Muscle layer of duodenum (tissue), 2 donors: ENCODE results near the gene GBA2.
A peak's percentile ranks its signal among the peaks of the same experiment; 100 is the strongest.

ENCODE experiments used
- H3K27ac ChIP-seq: one replicate; pipeline ENCODE4 v1.7.0; 2013; ENCODE audit warnings: mild to moderate bottlenecking, low read length
- H3K27me3 ChIP-seq: one replicate; pipeline ENCODE4 v1.7.0; 2013; ENCODE audit warnings: low read depth, mild to moderate bottlenecking, control low read depth, low read length
- H3K36me3 ChIP-seq, 2 donors: one replicate each; pipeline ENCODE4 v1.7.0; 2013; ENCODE audit warnings: low read length in 2 of 2, control low read depth in 1 of 2, mild to moderate bottlenecking in 1 of 2; ENCODE audit not compliant: insufficient read depth in 2 of 2, control insufficient read depth in 1 of 2
- H3K4me1 ChIP-seq, 2 donors: one replicate each; pipeline ENCODE4 v1.7.0; 2013; ENCODE audit warnings: low read length in 2 of 2, mild to moderate bottlenecking in 2 of 2, control low read depth in 1 of 2, moderate library complexity in 1 of 2; ENCODE audit not compliant: insufficient read depth in 2 of 2, control insufficient read depth in 1 of 2
- H3K4me3 ChIP-seq, 2 donors: one replicate each; pipeline ENCODE4 v1.7.0; 2013; ENCODE audit warnings: low read length in 2 of 2, low read depth in 1 of 2, mild to moderate bottlenecking in 1 of 2
- H3K9me3 ChIP-seq, 2 donors: one replicate each; pipeline ENCODE4 v1.7.0; 2013; ENCODE audit warnings: low read length in 2 of 2, control low read depth in 1 of 2, mild to moderate bottlenecking in 1 of 2; ENCODE audit not compliant: control insufficient read depth in 1 of 2
- donor health status: healthy.

GBA2 gene

DNA sequence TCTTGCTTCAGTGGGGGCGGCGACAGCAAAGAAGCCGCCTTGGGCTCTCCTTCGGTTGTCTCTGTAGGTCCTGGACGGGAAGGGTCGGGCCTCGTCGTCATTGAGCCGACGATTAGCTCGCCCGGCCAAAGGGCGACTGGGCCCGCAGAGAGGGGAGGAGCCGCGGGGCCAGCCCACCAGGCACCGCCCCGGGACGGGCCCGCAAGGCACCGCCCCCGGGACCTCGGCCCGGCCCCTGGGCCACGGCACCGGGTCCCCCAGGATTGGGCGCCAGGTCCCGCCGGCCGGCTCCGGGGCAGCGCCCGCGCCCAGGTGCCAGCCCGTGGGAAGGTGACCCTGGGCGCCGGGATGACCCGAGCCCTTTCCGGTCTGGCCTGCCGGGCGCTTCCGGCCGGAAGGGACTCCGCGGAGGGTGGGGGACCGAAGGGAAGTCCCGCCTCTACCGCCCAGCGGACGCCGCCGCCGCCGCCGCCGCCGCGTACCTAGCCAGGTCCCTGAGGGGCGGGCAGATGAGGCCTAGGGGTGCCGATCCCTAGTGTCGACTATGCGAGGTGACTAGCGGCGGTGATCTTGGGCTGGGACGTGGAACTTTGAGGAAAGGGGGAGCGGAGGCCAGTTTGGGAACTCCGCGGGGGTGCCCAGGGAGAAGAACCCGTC lies at the start of gene GBA2, which contains the start of gene RGP1:
TSS of gene GBA2 (minus strand) at position 371 of the 657 bp plus-strand sequence. CDS start 524 bp downstream, outside the sequence.
TSS of gene RGP1 (plus strand) at position 430 of the 657 bp plus-strand sequence. CDS start 469 bp downstream, outside the sequence.
- H3K36me3 ChIP-seq = peaks cover 39 to 42% of the 10 kb centered on the region in 2 donors
- H3K27ac ChIP-seq = peak within 1 kb of the TSS; percentile 91
- H3K27me3 ChIP-seq = no peaks in the 10 kb centered on the region
- H3K4me1 ChIP-seq = peaks cover 25 to 39% of the 10 kb centered on the region in 2 donors
- no peaks in the 10 kb centered on the region for H3K9me3 ChIP-seq
- peak within 1 kb of the TSS; percentile 96 to 97 for H3K4me3 ChIP-seq

DNA sequence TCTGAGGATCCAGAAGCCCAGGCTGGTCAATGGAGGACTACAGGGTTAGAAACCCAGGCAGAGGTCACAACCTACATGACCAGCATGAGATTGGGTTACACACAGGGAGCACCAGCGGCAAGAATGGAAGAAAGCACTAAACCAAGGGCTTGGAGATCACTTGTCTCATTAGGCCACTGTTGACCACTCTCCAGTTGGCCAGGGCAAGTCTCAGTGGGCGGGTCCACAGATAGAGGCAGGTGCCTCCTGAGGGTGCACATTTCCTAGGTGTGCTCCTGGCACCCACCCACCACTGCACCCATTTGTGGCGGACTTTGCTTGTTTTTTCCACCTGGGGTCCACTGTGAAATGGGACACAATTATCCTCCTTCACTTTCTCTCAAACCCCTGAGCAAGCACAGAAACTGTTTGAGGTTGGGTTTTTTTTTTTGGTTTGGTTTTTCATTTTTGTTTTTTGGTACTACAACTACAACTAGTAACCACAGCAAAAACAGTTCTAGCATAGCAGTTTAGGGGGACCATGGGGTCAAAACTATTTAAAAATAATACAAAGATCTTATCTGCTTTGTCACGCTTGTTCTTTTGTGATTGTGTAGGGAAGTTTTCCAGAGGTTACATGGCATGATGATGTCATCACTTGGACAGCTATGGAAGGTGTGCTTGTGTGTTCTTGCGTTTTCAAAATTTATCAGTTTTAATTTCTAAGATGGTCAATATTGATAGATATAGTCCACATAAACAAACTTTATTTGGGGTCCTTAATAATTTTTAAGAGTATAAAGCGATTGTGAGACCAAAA lies 48.5 kb upstream of the GBA2 start:
- Histone ChIP-seq H3K36me3 (peaks cover 22 to 31% of the 10 kb centered on the region in 2 donors), H3K4me3 (no peak overlapping the region), H3K27ac (no peak overlapping the region), H3K27me3 (no peaks in the 10 kb centered on the region), H3K4me1 (peaks cover 0 to 22% of the 10 kb centered on the region in 2 donors), H3K9me3 (no peaks in the 10 kb centered on the region)

DNA sequence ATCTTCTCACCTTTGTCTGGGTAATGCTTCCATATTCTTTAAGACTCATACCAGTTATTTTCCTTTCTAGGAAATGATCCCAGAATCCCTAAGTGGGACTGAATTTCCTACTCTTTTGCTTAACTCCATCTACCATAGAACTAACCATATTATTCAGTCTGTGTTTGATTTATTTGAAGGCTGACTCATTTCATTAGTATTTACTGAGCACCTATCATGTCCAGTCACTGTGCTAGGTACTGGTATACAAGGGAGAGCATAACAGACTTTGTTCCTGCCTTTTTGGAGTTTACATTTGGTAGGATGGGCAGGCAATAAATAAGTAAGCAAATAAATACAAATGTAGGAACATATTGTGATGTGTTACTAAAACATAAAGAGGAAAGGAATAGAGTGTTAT lies 46.7 kb upstream of the GBA2 start:
- Histone ChIP-seq H3K27me3 (no peaks in the 10 kb centered on the region), H3K4me3 (no peak overlapping the region), H3K27ac (no peak overlapping the region), H3K9me3 (no peaks in the 10 kb centered on the region), H3K4me1 (peaks cover 0 to 29% of the 10 kb centered on the region in 2 donors), H3K36me3 (peaks cover 6 to 14% of the 10 kb centered on the region in 2 donors)

DNA sequence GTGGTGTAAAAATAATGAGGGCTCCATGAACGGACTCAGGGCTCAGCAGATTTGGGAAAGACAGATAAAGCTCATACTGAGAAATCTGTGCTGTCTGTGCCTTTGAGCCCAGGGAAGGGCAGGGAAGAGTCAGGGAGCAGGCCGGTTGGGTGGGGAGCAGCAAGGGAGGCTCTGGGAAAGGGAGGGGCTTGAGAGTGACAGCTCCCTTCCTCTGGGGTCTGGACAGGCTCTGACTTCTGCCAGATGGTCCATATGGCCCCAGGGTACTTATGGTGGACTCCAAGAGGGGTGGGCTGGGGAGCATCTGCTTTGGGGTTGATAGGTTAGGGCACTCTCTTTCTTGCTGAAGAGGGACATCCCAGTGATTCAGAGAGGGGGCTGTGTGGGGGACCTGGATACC lies 44.4 kb upstream of the GBA2 start:
- no peaks in the 10 kb centered on the region for H3K36me3 ChIP-seq
- H3K9me3 ChIP-seq = no peaks in the 10 kb centered on the region
- peak overlapping the region in 1 of 2 donors; percentile 56 for H3K4me3 ChIP-seq
- no peak overlapping the region for H3K27ac ChIP-seq
- no peaks in the 10 kb centered on the region for H3K27me3 ChIP-seq
- H3K4me1 ChIP-seq = peaks cover 0 to 31% of the 10 kb centered on the region in 2 donors

DNA sequence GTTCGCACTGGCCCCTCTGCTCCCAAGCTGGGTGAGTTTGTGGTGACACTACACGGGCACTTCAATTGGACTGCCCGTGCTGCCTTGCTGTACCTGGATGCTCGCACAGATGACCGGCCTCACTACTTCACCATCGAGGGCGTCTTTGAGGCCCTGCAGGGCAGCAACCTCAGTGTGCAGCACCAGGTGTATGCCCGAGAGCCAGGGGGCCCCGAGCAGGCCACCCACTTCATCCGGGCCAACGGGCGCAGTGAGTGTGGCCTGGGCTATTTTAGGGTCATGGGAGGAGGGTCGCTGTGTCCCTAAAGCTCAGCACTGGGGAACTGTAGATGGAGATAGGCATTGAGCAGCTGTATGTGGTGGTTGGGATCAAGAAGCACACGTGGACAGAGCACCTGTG lies 43.8 kb upstream of the GBA2 start:
- H3K27ac ChIP-seq = no peak overlapping the region
- H3K4me3 ChIP-seq = peak overlapping the region in 1 of 2 donors; percentile 56

DNA sequence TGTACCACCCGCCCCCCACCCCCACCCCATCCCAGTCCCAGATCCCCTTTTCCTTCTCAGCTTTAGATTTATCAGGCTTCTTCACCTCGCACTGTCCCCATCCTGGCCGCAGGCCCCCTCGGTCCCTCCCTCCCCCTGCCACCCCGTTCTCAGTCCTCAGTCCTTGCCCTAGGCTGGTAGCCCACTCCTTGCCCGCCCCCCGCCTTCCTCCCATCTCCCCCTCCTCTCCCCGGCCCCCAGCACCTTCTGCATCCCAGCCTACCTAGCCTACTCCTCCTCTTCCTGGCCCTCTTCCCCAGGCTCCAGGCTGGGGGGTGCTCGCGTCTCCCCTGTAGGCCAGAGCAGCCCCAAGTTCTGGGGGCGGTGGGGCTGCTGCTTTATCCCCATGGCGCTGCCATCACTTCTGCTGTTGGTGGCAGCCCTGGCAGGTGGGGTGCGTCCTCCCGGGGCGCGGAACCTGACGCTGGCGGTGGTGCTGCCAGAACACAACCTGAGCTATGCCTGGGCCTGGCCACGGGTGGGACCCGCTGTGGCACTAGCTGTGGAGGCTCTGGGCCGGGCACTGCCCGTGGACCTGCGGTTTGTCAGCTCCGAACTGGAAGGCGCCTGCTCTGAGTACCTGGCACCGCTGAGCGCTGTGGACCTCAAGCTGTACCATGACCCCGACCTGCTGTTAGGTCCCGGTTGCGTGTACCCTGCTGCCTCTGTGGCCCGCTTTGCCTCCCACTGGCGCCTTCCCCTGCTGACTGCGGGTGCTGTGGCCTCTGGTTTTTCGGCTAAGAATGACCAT lies 43.2 kb upstream of the GBA2 start:
- no peaks in the 10 kb centered on the region for H3K36me3 ChIP-seq
- peaks cover 0 to 31% of the 10 kb centered on the region in 2 donors for H3K4me1 ChIP-seq
- H3K9me3 ChIP-seq = no peaks in the 10 kb centered on the region
- no peak overlapping the region for H3K27ac ChIP-seq
- H3K4me3 ChIP-seq = peak overlapping the region in 1 of 2 donors; percentile 56
- H3K27me3 ChIP-seq = no peaks in the 10 kb centered on the region

More for the DNA sequence above, 43.8 kb upstream of the GBA2 start:
- H3K36me3 ChIP-seq = no peaks in the 10 kb centered on the region
- no peaks in the 10 kb centered on the region for H3K27me3 ChIP-seq
- no peaks in the 10 kb centered on the region for H3K9me3 ChIP-seq
- peaks cover 0 to 31% of the 10 kb centered on the region in 2 donors for H3K4me1 ChIP-seq

DNA sequence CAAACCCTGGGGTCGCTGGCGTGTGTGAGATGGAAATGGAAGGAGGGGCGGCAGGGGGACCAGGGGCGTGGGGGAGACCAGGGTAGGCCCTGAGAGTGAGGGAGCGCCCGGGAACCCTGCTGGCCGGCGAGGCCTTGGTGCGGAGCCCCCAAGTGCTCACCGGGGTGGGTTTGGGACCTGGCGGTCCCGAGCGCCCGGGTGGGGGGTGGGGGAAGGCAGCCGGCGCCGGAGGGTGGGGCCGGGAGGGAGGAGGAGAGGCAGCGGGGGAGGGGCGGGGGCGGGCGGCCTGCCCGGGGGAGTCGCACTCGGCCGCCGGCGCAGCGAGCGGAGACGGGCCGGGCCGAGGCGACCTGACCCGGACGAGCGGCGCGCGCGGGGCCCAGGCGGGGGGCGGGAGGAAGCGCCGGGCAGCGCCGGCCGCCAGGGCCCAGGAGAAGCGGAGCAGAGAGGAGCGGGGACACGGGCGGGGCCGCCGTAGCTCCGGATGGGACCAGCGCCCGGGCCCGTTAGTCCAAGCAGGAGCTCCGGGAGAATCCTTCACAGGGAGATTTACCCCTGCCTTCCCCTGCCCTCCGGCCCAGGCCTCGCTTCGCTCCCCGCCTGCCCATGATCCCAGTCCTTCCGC lies 42.4 kb upstream of the GBA2 start, which contains the start of gene NPR2:
TSS of gene NPR2 (plus strand) at position 295 of the 625 bp plus-strand sequence. CDS start 818 bp downstream, outside the sequence.
- peak within 1 kb of the TSS; percentile 11 for H3K27ac ChIP-seq
- peaks cover 0 to 31% of the 10 kb centered on the region in 2 donors for H3K4me1 ChIP-seq
- no peaks in the 10 kb centered on the region for H3K9me3 ChIP-seq
- H3K4me3 ChIP-seq = peak within 1 kb of the TSS in 1 of 2 donors; percentile 56
- no peaks in the 10 kb centered on the region for H3K36me3 ChIP-seq
- H3K27me3 ChIP-seq = no peaks in the 10 kb centered on the region

DNA sequence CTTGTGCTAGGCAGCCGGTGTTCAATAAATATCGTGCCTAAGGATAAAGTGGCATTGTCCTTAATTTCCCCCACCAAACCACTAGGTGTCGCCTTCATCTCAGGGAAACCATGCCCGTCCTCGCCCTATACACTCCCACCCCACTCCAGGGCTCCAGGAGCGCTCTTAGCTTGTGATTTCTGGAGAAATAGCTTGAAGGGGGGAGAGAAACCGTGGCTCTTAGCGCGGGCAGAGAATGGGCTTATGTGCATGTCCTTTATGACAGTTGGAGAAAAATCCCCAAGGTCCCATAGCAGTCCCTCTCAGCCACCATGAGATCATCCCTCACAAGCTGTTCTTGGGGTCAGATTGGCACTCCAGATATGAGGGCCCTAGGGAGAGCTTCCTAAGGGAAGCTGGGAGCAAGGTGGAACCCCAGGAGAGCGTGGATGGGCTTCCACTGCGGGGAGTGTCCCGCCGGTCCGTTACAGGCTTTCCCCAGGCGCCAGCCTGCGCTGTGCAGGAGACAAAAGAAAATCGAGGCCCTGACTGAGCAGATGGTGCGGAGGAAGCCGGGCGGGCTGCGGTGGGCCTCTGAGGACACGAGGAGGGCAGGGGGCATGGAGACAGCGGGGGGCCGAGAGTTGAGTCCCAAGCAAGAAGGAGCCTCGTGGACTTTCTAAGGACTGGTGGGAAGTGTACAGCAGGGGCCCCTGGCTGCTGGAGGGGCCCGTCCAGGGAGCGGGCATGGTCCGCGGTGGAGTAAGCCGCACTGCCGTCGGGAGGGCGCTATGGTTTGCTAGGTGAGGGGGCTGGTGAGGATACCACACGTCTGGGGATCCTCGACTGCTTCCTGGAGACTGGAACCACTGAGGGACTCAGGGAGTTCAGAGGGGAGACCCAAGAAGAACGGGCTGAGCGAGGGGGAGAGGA lies 41.6 kb upstream of the GBA2 start:
- H3K27ac ChIP-seq = peak overlapping the region; percentile 11
- peak overlapping the region in 1 of 2 donors; percentile 38 for H3K4me3 ChIP-seq
- peaks cover 0 to 31% of the 10 kb centered on the region in 2 donors for H3K4me1 ChIP-seq

DNA sequence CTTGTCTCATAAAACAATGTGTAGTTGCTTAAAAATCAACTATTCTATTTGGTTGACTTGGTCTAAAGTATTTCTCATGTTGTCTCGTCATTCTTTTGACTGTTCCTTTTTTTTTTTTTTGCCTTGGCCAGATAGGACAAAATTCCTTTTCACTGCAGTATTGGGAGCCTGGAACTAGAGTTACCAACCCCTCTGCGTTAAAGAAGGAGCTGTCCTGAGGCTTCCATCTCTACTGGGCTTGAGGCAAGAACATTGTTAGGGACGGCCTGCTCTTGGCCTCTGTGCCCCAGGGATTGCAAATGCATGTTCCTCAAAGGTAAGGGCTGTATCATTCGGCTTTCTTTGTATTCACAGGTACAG lies 41.0 kb upstream of the GBA2 start:
- Histone ChIP-seq H3K9me3 (no peaks in the 10 kb centered on the region), H3K27ac (no peak overlapping the region), H3K36me3 (no peaks in the 10 kb centered on the region), H3K27me3 (no peaks in the 10 kb centered on the region), H3K4me1 (peaks cover 0 to 29% of the 10 kb centered on the region in 2 donors), H3K4me3 (no peak overlapping the region)

More for the DNA sequence above, 41.6 kb upstream of the GBA2 start:
- no peaks in the 10 kb centered on the region for H3K36me3 ChIP-seq
- H3K9me3 ChIP-seq = no peaks in the 10 kb centered on the region
- no peaks in the 10 kb centered on the region for H3K27me3 ChIP-seq

DNA sequence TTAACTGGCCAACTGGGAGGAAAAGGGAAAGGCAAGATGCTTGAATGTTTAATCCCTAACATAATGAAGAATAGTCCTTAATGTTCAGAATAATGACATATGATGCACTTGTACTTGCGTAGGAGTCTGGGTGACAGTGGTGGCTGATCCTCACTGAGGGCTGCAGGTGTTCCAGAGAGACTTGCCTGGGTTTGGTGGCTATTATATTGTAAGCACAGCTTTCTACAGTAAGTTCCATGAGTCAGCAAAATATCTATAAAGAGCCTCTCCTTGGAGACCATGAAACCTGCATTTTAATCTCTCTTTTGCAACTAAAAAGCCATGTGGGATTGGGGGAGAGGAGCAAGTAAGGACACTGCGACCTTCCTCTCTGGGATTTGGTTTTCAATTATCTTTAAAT lies 40.5 kb upstream of the GBA2 start:
- Histone ChIP-seq H3K4me1 (peaks cover 0 to 26% of the 10 kb centered on the region in 2 donors), H3K27ac (no peak overlapping the region), H3K4me3 (no peak overlapping the region), H3K36me3 (no peaks in the 10 kb centered on the region), H3K27me3 (no peaks in the 10 kb centered on the region), H3K9me3 (no peaks in the 10 kb centered on the region)
